IMR-90 (cell line): ENCODE results near the gene CYB5D1. TPM values are rescaled to one million over a fixed set of nuclear protein-coding genes. Genes with fewer than 3 reads are reported as not detected.

Experiments
- ATAC-seq: fragments of 200-7000 bp; cut with Tn5 transposase; 2 replicates; pipeline ENCODE4 v1.9.1; 2020; ENCODE audit warnings: low read depth, mild to moderate bottlenecking, moderate library complexity
- BruUV-seq: library from RNA; stranded (reverse); fragments of 400-500 nt; replicated peaks from 2 replicates; lab custom pipeline; 2021; lab: Mats Ljungman, UMichigan
- CTCF ChIA-PET: fragments of 300-600 bp; formaldehyde crosslinking; extraction: SDS; loops from one replicate; lab custom pipeline; 2021; ENCODE audit warnings: antibody characterized with exemption; lab: Yijun Ruan, JAX
- POLR2A ChIA-PET: fragments of 300-600 bp; sonication (Branson Sonifier 250); formaldehyde crosslinking; loops from one replicate; lab custom pipeline; 2022; ENCODE audit warnings: antibody characterized with exemption; ENCODE audit not compliant: unreplicated experiment; lab: Charles Lee
- DNase-seq: peaks from one replicate; pipeline ENCODE4 v3.0.0; 2013
- H2AFZ ChIP-seq: replicated peaks from 2 replicates; pipeline ENCODE3; 2013; ENCODE audit warnings: low read length, mild to moderate bottlenecking; ENCODE audit not compliant: poor library complexity
- H2AK5ac ChIP-seq: 2 replicates; pipeline ENCODE4 v1.6.1; 2013; ENCODE audit warnings: low read depth, low read length, inconsistent platforms
- H2AK9ac ChIP-seq: replicated peaks from 2 replicates; pipeline ENCODE3; 2013; ENCODE audit warnings: mild to moderate bottlenecking, low read depth, low read length, moderate library complexity; ENCODE audit not compliant: poor library complexity
- H2BK120ac ChIP-seq: 2 replicates; pipeline ENCODE4 v1.6.1; 2013; ENCODE audit warnings: low read depth, low read length, inconsistent platforms
- H2BK15ac ChIP-seq: 3 replicates; pipeline ENCODE4 v1.6.1; 2013; ENCODE audit warnings: low read depth, low read length, inconsistent platforms
- H2BK20ac ChIP-seq: 2 replicates; pipeline ENCODE4 v1.6.1; 2013; ENCODE audit warnings: low read depth, mild to moderate bottlenecking, inconsistent platforms, low read length, moderate library complexity
- H2BK5ac ChIP-seq: 2 replicates; pipeline ENCODE4 v1.6.1; 2013; ENCODE audit warnings: mild to moderate bottlenecking, low read depth, low read length, inconsistent platforms; ENCODE audit not compliant: poor library complexity, severe bottlenecking
- H3K14ac ChIP-seq: replicated peaks from 2 replicates; pipeline ENCODE4 v1.6.1; 2013; ENCODE audit warnings: low read depth, low read length, inconsistent platforms
- H3K18ac ChIP-seq: 2 replicates; pipeline ENCODE4 v1.6.1; 2013; ENCODE audit warnings: low read depth, low read length, control low read depth
- H3K23ac ChIP-seq: 2 replicates; pipeline ENCODE4 v1.6.1; 2013; ENCODE audit warnings: low read depth, low read length, inconsistent platforms
- H3K27ac ChIP-seq: 2 replicates; pipeline ENCODE4 v1.5.1; 2013; ENCODE audit warnings: mild to moderate bottlenecking, control low read depth, low read length; ENCODE audit not compliant: insufficient read depth
- H3K27me3 ChIP-seq: 2 replicates; pipeline ENCODE4 v1.6.1; 2013; ENCODE audit warnings: low read length; ENCODE audit not compliant: control insufficient read depth, insufficient read depth
- H3K36me3 ChIP-seq: 2 replicates; pipeline ENCODE4 v1.6.1; 2013; ENCODE audit warnings: low read length, mixed read lengths; ENCODE audit not compliant: control insufficient read depth, insufficient read depth
- H3K4ac ChIP-seq: 2 replicates; pipeline ENCODE4 v1.6.1; 2013; ENCODE audit warnings: low read depth, low read length, inconsistent platforms
- H3K4me1 ChIP-seq: 2 replicates; pipeline ENCODE4 v1.6.1; 2013; ENCODE audit warnings: low read length, mixed read lengths; ENCODE audit not compliant: control insufficient read depth, insufficient read depth
- H3K4me2 ChIP-seq: 2 replicates; pipeline ENCODE4 v1.6.1; 2013; ENCODE audit warnings: low read depth, mild to moderate bottlenecking, control low read depth, low read length, moderate library complexity
- H3K4me3 ChIP-seq: 2 replicates; pipeline ENCODE4 v1.5.1; 2013; ENCODE audit warnings: low read depth, mild to moderate bottlenecking, control low read depth, low read length, moderate library complexity; ENCODE audit not compliant: insufficient read depth
- H3K56ac ChIP-seq: 2 replicates; pipeline ENCODE4 v1.6.1; 2013; ENCODE audit warnings: low read length, inconsistent platforms; ENCODE audit not compliant: insufficient read depth; ENCODE audit errors: extremely low read depth
- H3K79me1 ChIP-seq, 2 experiments: 2 replicates each; pipeline ENCODE4 v1.6.1; 2013; ENCODE audit warnings: low read length in 2 of 2, inconsistent platforms in 1 of 2, low read depth in 1 of 2
- H3K9ac ChIP-seq: 2 replicates; pipeline ENCODE4 v1.6.1; 2013; ENCODE audit warnings: low read depth, low read length, control low read depth
- H3K9me1 ChIP-seq: 2 replicates; pipeline ENCODE4 v1.6.1; 2013; ENCODE audit warnings: low read length, inconsistent platforms; ENCODE audit not compliant: insufficient read depth
- H3K9me3 ChIP-seq: 2 replicates; pipeline ENCODE4 v1.6.1; 2013; ENCODE audit warnings: low read length; ENCODE audit not compliant: control insufficient read depth, insufficient read depth
- H4K20me1 ChIP-seq: 2 replicates; pipeline ENCODE4 v1.6.1; 2013; ENCODE audit warnings: low read length, inconsistent platforms; ENCODE audit not compliant: insufficient read depth
- H4K5ac ChIP-seq: 2 replicates; pipeline ENCODE4 v1.6.1; 2013; ENCODE audit warnings: mild to moderate bottlenecking, low read depth, low read length, control low read depth
- H4K8ac ChIP-seq, 2 experiments: 2 replicates each; pipeline ENCODE4 v1.6.1; 2013; ENCODE audit warnings: low read depth in 2 of 2, low read length in 2 of 2, control low read depth in 1 of 2, inconsistent platforms in 1 of 2
- H4K91ac ChIP-seq: 2 replicates; pipeline ENCODE4 v1.6.1; 2013; ENCODE audit warnings: low read depth, low read length, inconsistent platforms; ENCODE audit not compliant: insufficient read depth
- BHLHE40 ChIP-seq: fragments of 150-350 bp; IDR thresholded peaks from 2 replicates; pipeline ENCODE4 v1.6.1; 2016; ENCODE audit warnings: mild to moderate bottlenecking, low read depth, low read length
- CEBPB ChIP-seq: IDR thresholded peaks from 2 replicates; pipeline ENCODE4 v1.6.1; 2012; ENCODE audit warnings: low read depth, low read length, improper control_type of control experiment
- CHD1 ChIP-seq: IDR thresholded peaks from 2 replicates; pipeline ENCODE4 v1.6.1; 2012; ENCODE audit warnings: low read depth, low read length, improper control_type of control experiment
- MAFK ChIP-seq: IDR thresholded peaks from 2 replicates; pipeline ENCODE4 v1.6.1; 2012; ENCODE audit warnings: low read depth, low read length, improper control_type of control experiment
- MXI1 ChIP-seq: IDR thresholded peaks from 2 replicates; pipeline ENCODE4 v1.6.1; 2012; ENCODE audit warnings: low read depth, mild to moderate bottlenecking, low read length, moderate library complexity, borderline replicate concordance
- POLR2A ChIP-seq: IDR thresholded peaks from 2 replicates; pipeline ENCODE4 v1.6.1; 2012; ENCODE audit warnings: mild to moderate bottlenecking, low read depth, low read length
- RFX5 ChIP-seq: IDR thresholded peaks from 2 replicates; pipeline ENCODE4 v1.8.0; 2012; ENCODE audit warnings: low read depth, mild to moderate bottlenecking, low read length, moderate library complexity
- SMC3 ChIP-seq: fragments of 150-350 bp; IDR thresholded peaks from 2 replicates; pipeline ENCODE4 v1.6.1; 2016; ENCODE audit warnings: low read depth, mild to moderate bottlenecking, antibody characterized with exemption, low read length, moderate library complexity
- WGBS, 2 experiments: methylation state at CpG; one replicate each; pipeline versions ENCODE4 v1.1.5 to v1.1.7; 2013; ENCODE audit warnings: missing lambda C conversion rate in 2 of 2; ENCODE audit not compliant: insufficient read length in 1 of 2; ENCODE audit errors: extremely low coverage in 2 of 2; 5-methylcytosine and 5-hydroxymethylcytosine counted together
- dilution Hi-C: fragments of 300-500 bp; cut with HindIII; formaldehyde crosslinking; loops from one replicate; pipeline ENCODE4 v1.14.3; 2018; ENCODE audit warnings: low sequenced_read_pairs; ENCODE audit not compliant: unreplicated experiment
- in situ Hi-C: fragments of 300-500 bp; cut with MboI; formaldehyde crosslinking; loops from 3 replicates; pipeline ENCODE4 v1.14.3; 2019; ENCODE audit warnings: low sequenced_read_pairs, inconsistent platforms, mixed read lengths
- intact Hi-C: fragments of 100-400 bp; cut with micrococcal nuclease; formaldehyde crosslinking; loops from 2 replicates; pipeline ENCODE4 v1.10.0; 2022
- polyA plus RNA-seq, 3 experiments: library from polyadenylated mRNA; depleted of rRNA; stranded (reverse); fragments of >200 nt; gene quantifications; 2 replicates each; pipeline ENCODE4 v1.2.3, GENCODE V29; 2012; ENCODE audit warnings: low replicate concordance in 1 of 3
- total RNA-seq: library from RNA; depleted of rRNA; stranded (reverse); fragments of >200 nt; gene quantifications from 2 replicates; pipeline ENCODE4 v1.2.3, GENCODE V29; 2012
- TF ChIP-seq, protein P1 (sequence below): conservative IDR thresholded peaks from 2 replicates; pipeline ENCODE4 v1.5.1; 2012; ENCODE audit warnings: mild to moderate bottlenecking, low read depth, low read length, improper control_type of control experiment
- TF ChIP-seq, protein P2 (sequence below): fragments of 150-350 bp; IDR thresholded peaks from 2 replicates; pipeline ENCODE4 v1.6.1; 2017; ENCODE audit warnings: mild to moderate bottlenecking, antibody characterized with exemption, low read length, low read depth
- TF ChIP-seq, protein P3 (sequence below): fragments of 150-350 bp; IDR thresholded peaks from 2 replicates; pipeline ENCODE4 v1.6.1; 2016; ENCODE audit warnings: low read depth, mild to moderate bottlenecking, low read length, moderate library complexity, borderline replicate concordance

The CYB5D1 gene
- total and polyA plus RNA-seq, 2 of the 4 experiments (the other 2 are of a cell fraction) = 8.8 to 10.8 TPM

- H4K91ac ChIP-seq = no peak overlapping the region
- no peak overlapping the region for H4K8ac ChIP-seq
- TF ChIP-seq BHLHE40 = no peak
- TF ChIP-seq, protein P1, sequence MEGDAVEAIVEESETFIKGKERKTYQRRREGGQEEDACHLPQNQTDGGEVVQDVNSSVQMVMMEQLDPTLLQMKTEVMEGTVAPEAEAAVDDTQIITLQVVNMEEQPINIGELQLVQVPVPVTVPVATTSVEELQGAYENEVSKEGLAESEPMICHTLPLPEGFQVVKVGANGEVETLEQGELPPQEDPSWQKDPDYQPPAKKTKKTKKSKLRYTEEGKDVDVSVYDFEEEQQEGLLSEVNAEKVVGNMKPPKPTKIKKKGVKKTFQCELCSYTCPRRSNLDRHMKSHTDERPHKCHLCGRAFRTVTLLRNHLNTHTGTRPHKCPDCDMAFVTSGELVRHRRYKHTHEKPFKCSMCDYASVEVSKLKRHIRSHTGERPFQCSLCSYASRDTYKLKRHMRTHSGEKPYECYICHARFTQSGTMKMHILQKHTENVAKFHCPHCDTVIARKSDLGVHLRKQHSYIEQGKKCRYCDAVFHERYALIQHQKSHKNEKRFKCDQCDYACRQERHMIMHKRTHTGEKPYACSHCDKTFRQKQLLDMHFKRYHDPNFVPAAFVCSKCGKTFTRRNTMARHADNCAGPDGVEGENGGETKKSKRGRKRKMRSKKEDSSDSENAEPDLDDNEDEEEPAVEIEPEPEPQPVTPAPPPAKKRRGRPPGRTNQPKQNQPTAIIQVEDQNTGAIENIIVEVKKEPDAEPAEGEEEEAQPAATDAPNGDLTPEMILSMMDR = no peak
- no peak for TF ChIP-seq SMC3
- TF ChIP-seq MAFK = no peak
- no peak for TF ChIP-seq POLR2A
- no peak for TF ChIP-seq CEBPB
- no peak for TF ChIP-seq CHD1
- no peak for TF ChIP-seq MXI1
- no peak for TF ChIP-seq RFX5
- TF ChIP-seq, protein P2, sequence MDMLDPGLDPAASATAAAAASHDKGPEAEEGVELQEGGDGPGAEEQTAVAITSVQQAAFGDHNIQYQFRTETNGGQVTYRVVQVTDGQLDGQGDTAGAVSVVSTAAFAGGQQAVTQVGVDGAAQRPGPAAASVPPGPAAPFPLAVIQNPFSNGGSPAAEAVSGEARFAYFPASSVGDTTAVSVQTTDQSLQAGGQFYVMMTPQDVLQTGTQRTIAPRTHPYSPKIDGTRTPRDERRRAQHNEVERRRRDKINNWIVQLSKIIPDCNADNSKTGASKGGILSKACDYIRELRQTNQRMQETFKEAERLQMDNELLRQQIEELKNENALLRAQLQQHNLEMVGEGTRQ = no peak
- TF ChIP-seq, protein P3, sequence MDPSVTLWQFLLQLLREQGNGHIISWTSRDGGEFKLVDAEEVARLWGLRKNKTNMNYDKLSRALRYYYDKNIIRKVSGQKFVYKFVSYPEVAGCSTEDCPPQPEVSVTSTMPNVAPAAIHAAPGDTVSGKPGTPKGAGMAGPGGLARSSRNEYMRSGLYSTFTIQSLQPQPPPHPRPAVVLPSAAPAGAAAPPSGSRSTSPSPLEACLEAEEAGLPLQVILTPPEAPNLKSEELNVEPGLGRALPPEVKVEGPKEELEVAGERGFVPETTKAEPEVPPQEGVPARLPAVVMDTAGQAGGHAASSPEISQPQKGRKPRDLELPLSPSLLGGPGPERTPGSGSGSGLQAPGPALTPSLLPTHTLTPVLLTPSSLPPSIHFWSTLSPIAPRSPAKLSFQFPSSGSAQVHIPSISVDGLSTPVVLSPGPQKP = no peak
- no peaks in the 10 kb centered on the region for H3K27me3 ChIP-seq
- peaks cover 45% of the 10 kb centered on the region for H3K36me3 ChIP-seq
- in situ Hi-C loops (no loop called here), intact Hi-C loops (no loop called here), dilution Hi-C loops (no loop called here)
- ATAC-seq (no peak), DNase-seq (no peak)
- H3K18ac ChIP-seq = no peak overlapping the region
- no peak overlapping the region for H3K4me2 ChIP-seq
- peaks cover 22% of the 10 kb centered on the region for H3K4me1 ChIP-seq
- no peak overlapping the region for H2AFZ ChIP-seq
- H3K14ac ChIP-seq = no peak overlapping the region
- no peak overlapping the region for H2BK120ac ChIP-seq
- H3K79me1 ChIP-seq = peaks cover 24 to 54% of the 10 kb centered on the region in 2 experiments
- H3K4me3 ChIP-seq = no peak overlapping the region
- POLR2A ChIA-PET = no interaction called here
- no peak overlapping the region for H4K5ac ChIP-seq
- no TSS peak for BruUV-seq
- no peak overlapping the region for H2AK9ac ChIP-seq
- no peak overlapping the region for H3K23ac ChIP-seq
- H2BK15ac ChIP-seq = no peak overlapping the region
- H2BK20ac ChIP-seq = no peak overlapping the region
- CTCF ChIA-PET = no interaction called here
- no peak overlapping the region for H2AK5ac ChIP-seq
- H3K9me1 ChIP-seq = no peaks in the 10 kb centered on the region
- no peak overlapping the region for H3K4ac ChIP-seq
- H3K56ac ChIP-seq = no peak overlapping the region
- no peak overlapping the region for H3K27ac ChIP-seq
- no peak overlapping the region for H3K9ac ChIP-seq
- H2BK5ac ChIP-seq = no peak overlapping the region
- H4K20me1 ChIP-seq = peaks cover 25% of the 10 kb centered on the region; the same call in 1 of the 2 replicates
- H3K9me3 ChIP-seq = no peaks in the 10 kb centered on the region
- whole genome bisulfite sequencing, 2 experiments = 90% methylated on average over 2 of the region's 31 CpGs; no CpG with 5 or more reads in 1 of the 2 experiments
Observed at GRCh38 chr17:7854078-7854777, 3.6 kb upstream of the CYB5D1 start.
